WTC11 (cell line): ENCODE data around the gene PCDHGB4.

Experiments used
- ATF6 ChIP-seq: sonication (generic); formaldehyde crosslinking; IDR thresholded peaks from 2 replicates; pipeline ENCODE4 v1.8.1; 2023; ENCODE audit warnings: mild to moderate bottlenecking, missing genetic modification reagents
- CBFB ChIP-seq: sonication (generic); formaldehyde crosslinking; IDR thresholded peaks from 2 replicates; pipeline ENCODE4 v1.8.1; 2022; ENCODE audit warnings: mild to moderate bottlenecking, low read depth, missing genetic modification reagents
- CTCF ChIP-seq: fragments of 200-600 bp; IDR thresholded peaks from 2 replicates; pipeline ENCODE4 v1.8.0; 2022; ENCODE audit warnings: antibody characterized with exemption
- E2F4 ChIP-seq: sonication (generic); formaldehyde crosslinking; IDR thresholded peaks from 2 replicates; pipeline ENCODE4 v1.8.1; 2022; ENCODE audit warnings: low read depth, mild to moderate bottlenecking, moderate library complexity, missing genetic modification reagents, borderline replicate concordance
- JUN ChIP-seq: sonication (generic); formaldehyde crosslinking; IDR thresholded peaks from 2 replicates; pipeline ENCODE4 v1.8.0; 2023; ENCODE audit warnings: mild to moderate bottlenecking, missing genetic modification reagents
- MAX ChIP-seq: sonication (generic); formaldehyde crosslinking; IDR thresholded peaks from 2 replicates; pipeline ENCODE4 v1.8.0; 2022; ENCODE audit warnings: mild to moderate bottlenecking, missing genetic modification reagents
- NR1H2 ChIP-seq: sonication (generic); formaldehyde crosslinking; IDR thresholded peaks from 2 replicates; pipeline ENCODE4 v1.9.0; 2021; ENCODE audit warnings: mild to moderate bottlenecking, moderate library complexity, missing genetic modification reagents
- TEAD4 ChIP-seq: sonication (generic); formaldehyde crosslinking; IDR thresholded peaks from 2 replicates; pipeline ENCODE4 v1.8.0; 2022; ENCODE audit warnings: mild to moderate bottlenecking, missing genetic modification reagents
- USF2 ChIP-seq: sonication (generic); formaldehyde crosslinking; IDR thresholded peaks from 2 replicates; pipeline ENCODE4 v1.8.1; 2023; ENCODE audit warnings: mild to moderate bottlenecking, missing genetic modification reagents, moderate library complexity
- ZNF232 ChIP-seq: sonication (generic); formaldehyde crosslinking; IDR thresholded peaks from 2 replicates; pipeline ENCODE4 v1.8.0; 2022; ENCODE audit warnings: mild to moderate bottlenecking, missing genetic modification reagents

GRCh38 chr5:141338538-141339306 is 48.8 kb upstream of the PCDHGB4 start, which contains the start of gene PCDHGA2:
- TF ChIP-seq CBFB (CRISPR knock-in tag) (no peak), TEAD4 (no peak), CTCF (peak; percentile 30; the same call in 1 of the 2 replicates), E2F4 (no peak), NR1H2 (no peak), USF2 (CRISPR knock-in tag) (no peak), ZNF232 (CRISPR knock-in tag) (no peak), JUN (CRISPR knock-in tag) (no peak), MAX (CRISPR knock-in tag) (no peak), ATF6 (no peak)
